ENCODE data around the gene GALNT16. TPM values are rescaled to one million over a fixed set of nuclear protein-coding genes. Genes with fewer than 3 reads are reported as not detected.
"Not testable (repeated sequence)": the region's sequence is repeated elsewhere in the genome, so short reads cannot be mapped to it uniquely, and the experiment has no call there.

Gene GALNT16
- total RNA-seq, 1 donor from 2014 or later: 101 TPM

- ATAC-seq (no peak), DNase-seq (no peak)
These were observed 15.4 kb downstream of the GALNT16 start for GRCh38 chr14:69275331-69275730.

GRCh38 chr14:69277356-69277755 is 17.4 kb downstream of the GALNT16 start:
- not testable (repeated sequence) for ATAC-seq

More at GRCh38 chr14:69275331-69275730, 15.4 kb downstream of the GALNT16 start:
- intact Hi-C loops (cut with micrococcal nuclease): no loop called here

GRCh38 chr14:69280746-69281291 is 20.9 kb downstream of the GALNT16 start:
- DNase-seq (no peak), ATAC-seq (no peak)
- intact Hi-C loops (cut with micrococcal nuclease): no loop called here

More at GRCh38 chr14:69277356-69277755, 17.4 kb downstream of the GALNT16 start:
- intact Hi-C loops (cut with micrococcal nuclease); DNase-seq: not testable (repeated sequence)

- intact Hi-C loops (cut with micrococcal nuclease): no loop called here
- DNase-seq (peak; percentile 60), ATAC-seq (peak; percentile 90)
These were observed 21.7 kb downstream of the GALNT16 start for GRCh38 chr14:69281450-69282169.

- ATAC-seq (no peak), DNase-seq (no peak)
- intact Hi-C loops (cut with micrococcal nuclease): no loop called here
These were observed 22.5 kb downstream of the GALNT16 start for GRCh38 chr14:69282448-69282847.

- intact Hi-C loops (cut with micrococcal nuclease): no loop called here
- ATAC-seq: peak; percentile 53
- DNase-seq: peak; percentile 56
These were observed 24.2 kb downstream of the GALNT16 start for GRCh38 chr14:69284170-69284569.

- intact Hi-C loops (cut with micrococcal nuclease): no loop called here
- ATAC-seq (no peak), DNase-seq (no peak)
These were observed 25.8 kb downstream of the GALNT16 start for GRCh38 chr14:69285661-69286255.

- DNase-seq: no peak
- peak; percentile 2 for ATAC-seq
- intact Hi-C loops (cut with micrococcal nuclease): no loop called here
These were observed 27.4 kb downstream of the GALNT16 start for GRCh38 chr14:69287098-69288010.

- ATAC-seq: peak; percentile 67
- DNase-seq: peak; percentile 66
- intact Hi-C loops (cut with micrococcal nuclease): no loop called here
These were observed 28.2 kb downstream of the GALNT16 start for GRCh38 chr14:69288011-69288771.

- intact Hi-C loops (cut with micrococcal nuclease): no loop called here
These were observed 29.2 kb downstream of the GALNT16 start for GRCh38 chr14:69288956-69289705.

GRCh38 chr14:69289811-69290520 is 30.0 kb downstream of the GALNT16 start:
- DNase-seq (no peak), ATAC-seq (peak; percentile 37)
- intact Hi-C loops (cut with micrococcal nuclease): no loop called here

More at GRCh38 chr14:69288956-69289705, 29.2 kb downstream of the GALNT16 start:
- DNase-seq (no peak), ATAC-seq (no peak)

- DNase-seq; intact Hi-C loops (cut with micrococcal nuclease); ATAC-seq: not testable (repeated sequence)
These were observed 30.9 kb downstream of the GALNT16 start for GRCh38 chr14:69290881-69291280.

GRCh38 chr14:69291396-69291795 is 31.4 kb downstream of the GALNT16 start:
- intact Hi-C loops (cut with micrococcal nuclease): no loop called here
- ATAC-seq: no peak
- peak; percentile 36 for DNase-seq

- ATAC-seq (peak; percentile 22), DNase-seq (no peak)
- intact Hi-C loops (cut with micrococcal nuclease): no loop called here
These were observed 32.1 kb downstream of the GALNT16 start for GRCh38 chr14:69291891-69292561.

- ATAC-seq (peak; percentile 68), DNase-seq (peak; percentile 41)
- intact Hi-C loops (cut with micrococcal nuclease): no loop called here
These were observed 38.4 kb downstream of the GALNT16 start for GRCh38 chr14:69298131-69299071.

All from left ventricle myocardium superior (tissue), 1 donor.